IMR-90 (cell line): ENCODE measurements around the gene DDX31. TPM values are rescaled to one million over a fixed set of nuclear protein-coding genes. Genes with fewer than 3 reads are reported as not detected.

Experiments
- ATAC-seq: fragments of 200-7000 bp; cut with Tn5 transposase; 2 replicates; pipeline ENCODE4 v1.9.1; 2020; ENCODE audit warnings: low read depth, mild to moderate bottlenecking, moderate library complexity
- BruUV-seq: library from RNA; stranded (reverse); fragments of 400-500 nt; replicated peaks from 2 replicates; lab custom pipeline; 2021; lab: Mats Ljungman, UMichigan
- CTCF ChIA-PET: fragments of 300-600 bp; formaldehyde crosslinking; extraction: SDS; loops from one replicate; lab custom pipeline; 2021; ENCODE audit warnings: antibody characterized with exemption; lab: Yijun Ruan, JAX
- POLR2A ChIA-PET: fragments of 300-600 bp; sonication (Branson Sonifier 250); formaldehyde crosslinking; loops from one replicate; lab custom pipeline; 2022; ENCODE audit warnings: antibody characterized with exemption; ENCODE audit not compliant: unreplicated experiment; lab: Charles Lee
- DNase-seq: peaks from one replicate; pipeline ENCODE4 v3.0.0; 2013
- H2AFZ ChIP-seq: replicated peaks from 2 replicates; pipeline ENCODE3; 2013; ENCODE audit warnings: low read length, mild to moderate bottlenecking; ENCODE audit not compliant: poor library complexity
- H2AK5ac ChIP-seq: 2 replicates; pipeline ENCODE4 v1.6.1; 2013; ENCODE audit warnings: low read depth, low read length, inconsistent platforms
- H2AK9ac ChIP-seq: replicated peaks from 2 replicates; pipeline ENCODE3; 2013; ENCODE audit warnings: mild to moderate bottlenecking, low read depth, low read length, moderate library complexity; ENCODE audit not compliant: poor library complexity
- H2BK120ac ChIP-seq: 2 replicates; pipeline ENCODE4 v1.6.1; 2013; ENCODE audit warnings: low read depth, low read length, inconsistent platforms
- H2BK15ac ChIP-seq: 3 replicates; pipeline ENCODE4 v1.6.1; 2013; ENCODE audit warnings: low read depth, low read length, inconsistent platforms
- H2BK20ac ChIP-seq: 2 replicates; pipeline ENCODE4 v1.6.1; 2013; ENCODE audit warnings: low read depth, mild to moderate bottlenecking, inconsistent platforms, low read length, moderate library complexity
- H2BK5ac ChIP-seq: 2 replicates; pipeline ENCODE4 v1.6.1; 2013; ENCODE audit warnings: mild to moderate bottlenecking, low read depth, low read length, inconsistent platforms; ENCODE audit not compliant: poor library complexity, severe bottlenecking
- H3K14ac ChIP-seq: replicated peaks from 2 replicates; pipeline ENCODE4 v1.6.1; 2013; ENCODE audit warnings: low read depth, low read length, inconsistent platforms
- H3K18ac ChIP-seq: 2 replicates; pipeline ENCODE4 v1.6.1; 2013; ENCODE audit warnings: low read depth, low read length, control low read depth
- H3K23ac ChIP-seq: 2 replicates; pipeline ENCODE4 v1.6.1; 2013; ENCODE audit warnings: low read depth, low read length, inconsistent platforms
- H3K27ac ChIP-seq: 2 replicates; pipeline ENCODE4 v1.5.1; 2013; ENCODE audit warnings: mild to moderate bottlenecking, control low read depth, low read length; ENCODE audit not compliant: insufficient read depth
- H3K27me3 ChIP-seq: 2 replicates; pipeline ENCODE4 v1.6.1; 2013; ENCODE audit warnings: low read length; ENCODE audit not compliant: control insufficient read depth, insufficient read depth
- H3K36me3 ChIP-seq: 2 replicates; pipeline ENCODE4 v1.6.1; 2013; ENCODE audit warnings: low read length, mixed read lengths; ENCODE audit not compliant: control insufficient read depth, insufficient read depth
- H3K4ac ChIP-seq: 2 replicates; pipeline ENCODE4 v1.6.1; 2013; ENCODE audit warnings: low read depth, low read length, inconsistent platforms
- H3K4me1 ChIP-seq: 2 replicates; pipeline ENCODE4 v1.6.1; 2013; ENCODE audit warnings: low read length, mixed read lengths; ENCODE audit not compliant: control insufficient read depth, insufficient read depth
- H3K4me2 ChIP-seq: 2 replicates; pipeline ENCODE4 v1.6.1; 2013; ENCODE audit warnings: low read depth, mild to moderate bottlenecking, control low read depth, low read length, moderate library complexity
- H3K4me3 ChIP-seq: 2 replicates; pipeline ENCODE4 v1.5.1; 2013; ENCODE audit warnings: low read depth, mild to moderate bottlenecking, control low read depth, low read length, moderate library complexity; ENCODE audit not compliant: insufficient read depth
- H3K56ac ChIP-seq: 2 replicates; pipeline ENCODE4 v1.6.1; 2013; ENCODE audit warnings: low read length, inconsistent platforms; ENCODE audit not compliant: insufficient read depth; ENCODE audit errors: extremely low read depth
- H3K79me1 ChIP-seq, 2 experiments: 2 replicates each; pipeline ENCODE4 v1.6.1; 2013; ENCODE audit warnings: low read length in 2 of 2, inconsistent platforms in 1 of 2, low read depth in 1 of 2
- H3K9ac ChIP-seq: 2 replicates; pipeline ENCODE4 v1.6.1; 2013; ENCODE audit warnings: low read depth, low read length, control low read depth
- H3K9me1 ChIP-seq: 2 replicates; pipeline ENCODE4 v1.6.1; 2013; ENCODE audit warnings: low read length, inconsistent platforms; ENCODE audit not compliant: insufficient read depth
- H3K9me3 ChIP-seq: 2 replicates; pipeline ENCODE4 v1.6.1; 2013; ENCODE audit warnings: low read length; ENCODE audit not compliant: control insufficient read depth, insufficient read depth
- H4K20me1 ChIP-seq: 2 replicates; pipeline ENCODE4 v1.6.1; 2013; ENCODE audit warnings: low read length, inconsistent platforms; ENCODE audit not compliant: insufficient read depth
- H4K5ac ChIP-seq: 2 replicates; pipeline ENCODE4 v1.6.1; 2013; ENCODE audit warnings: mild to moderate bottlenecking, low read depth, low read length, control low read depth
- H4K8ac ChIP-seq, 2 experiments: 2 replicates each; pipeline ENCODE4 v1.6.1; 2013; ENCODE audit warnings: low read depth in 2 of 2, low read length in 2 of 2, control low read depth in 1 of 2, inconsistent platforms in 1 of 2
- H4K91ac ChIP-seq: 2 replicates; pipeline ENCODE4 v1.6.1; 2013; ENCODE audit warnings: low read depth, low read length, inconsistent platforms; ENCODE audit not compliant: insufficient read depth
- BHLHE40 ChIP-seq: fragments of 150-350 bp; IDR thresholded peaks from 2 replicates; pipeline ENCODE4 v1.6.1; 2016; ENCODE audit warnings: mild to moderate bottlenecking, low read depth, low read length
- CEBPB ChIP-seq: IDR thresholded peaks from 2 replicates; pipeline ENCODE4 v1.6.1; 2012; ENCODE audit warnings: low read depth, low read length, improper control_type of control experiment
- FOS ChIP-seq: fragments of 150-350 bp; IDR thresholded peaks from 2 replicates; pipeline ENCODE4 v1.6.1; 2016; ENCODE audit warnings: low read depth, low read length
- MAFK ChIP-seq: IDR thresholded peaks from 2 replicates; pipeline ENCODE4 v1.6.1; 2012; ENCODE audit warnings: low read depth, low read length, improper control_type of control experiment
- NFE2L2 ChIP-seq: fragments of 150-350 bp; IDR thresholded peaks from 2 replicates; pipeline ENCODE4 v1.6.1; 2016; ENCODE audit warnings: low read depth, mild to moderate bottlenecking, low read length
- POLR2A ChIP-seq: IDR thresholded peaks from 2 replicates; pipeline ENCODE4 v1.6.1; 2012; ENCODE audit warnings: mild to moderate bottlenecking, low read depth, low read length
- RAD21 ChIP-seq: IDR thresholded peaks from 2 replicates; pipeline ENCODE4 v1.6.1; 2012; ENCODE audit warnings: low read length, improper control_type of control experiment
- RCOR1 ChIP-seq: IDR thresholded peaks from 2 replicates; pipeline ENCODE4 v1.6.1; 2012; ENCODE audit warnings: mild to moderate bottlenecking, low read length, improper control_type of control experiment; ENCODE audit not compliant: insufficient replicate concordance
- RFX5 ChIP-seq: IDR thresholded peaks from 2 replicates; pipeline ENCODE4 v1.8.0; 2012; ENCODE audit warnings: low read depth, mild to moderate bottlenecking, low read length, moderate library complexity
- SMC3 ChIP-seq: fragments of 150-350 bp; IDR thresholded peaks from 2 replicates; pipeline ENCODE4 v1.6.1; 2016; ENCODE audit warnings: low read depth, mild to moderate bottlenecking, antibody characterized with exemption, low read length, moderate library complexity
- WGBS, 2 experiments: methylation state at CpG; one replicate each; pipeline versions ENCODE4 v1.1.5 to v1.1.7; 2013; ENCODE audit warnings: missing lambda C conversion rate in 2 of 2; ENCODE audit not compliant: insufficient read length in 1 of 2; ENCODE audit errors: extremely low coverage in 2 of 2; 5-methylcytosine and 5-hydroxymethylcytosine counted together
- dilution Hi-C: fragments of 300-500 bp; cut with HindIII; formaldehyde crosslinking; loops from one replicate; pipeline ENCODE4 v1.14.3; 2018; ENCODE audit warnings: low sequenced_read_pairs; ENCODE audit not compliant: unreplicated experiment
- in situ Hi-C: fragments of 300-500 bp; cut with MboI; formaldehyde crosslinking; loops from 3 replicates; pipeline ENCODE4 v1.14.3; 2019; ENCODE audit warnings: low sequenced_read_pairs, inconsistent platforms, mixed read lengths
- intact Hi-C: fragments of 100-400 bp; cut with micrococcal nuclease; formaldehyde crosslinking; loops from 2 replicates; pipeline ENCODE4 v1.10.0; 2022
- polyA plus RNA-seq, 3 experiments: library from polyadenylated mRNA; depleted of rRNA; stranded (reverse); fragments of >200 nt; gene quantifications; 2 replicates each; pipeline ENCODE4 v1.2.3, GENCODE V29; 2012; ENCODE audit warnings: low replicate concordance in 1 of 3
- total RNA-seq: library from RNA; depleted of rRNA; stranded (reverse); fragments of >200 nt; gene quantifications from 2 replicates; pipeline ENCODE4 v1.2.3, GENCODE V29; 2012
- TF ChIP-seq, protein P1 (sequence below): conservative IDR thresholded peaks from 2 replicates; pipeline ENCODE4 v1.5.1; 2012; ENCODE audit warnings: mild to moderate bottlenecking, low read depth, low read length, improper control_type of control experiment
- TF ChIP-seq, protein P2 (sequence below): fragments of 150-350 bp; IDR thresholded peaks from 2 replicates; pipeline ENCODE4 v1.6.1; 2017; ENCODE audit warnings: mild to moderate bottlenecking, antibody characterized with exemption, low read length, low read depth

The DDX31 gene
- total and polyA plus RNA-seq, 2 of the 4 experiments (the other 2 are of a cell fraction), result 10.7 to 14.0 TPM

DNA sequence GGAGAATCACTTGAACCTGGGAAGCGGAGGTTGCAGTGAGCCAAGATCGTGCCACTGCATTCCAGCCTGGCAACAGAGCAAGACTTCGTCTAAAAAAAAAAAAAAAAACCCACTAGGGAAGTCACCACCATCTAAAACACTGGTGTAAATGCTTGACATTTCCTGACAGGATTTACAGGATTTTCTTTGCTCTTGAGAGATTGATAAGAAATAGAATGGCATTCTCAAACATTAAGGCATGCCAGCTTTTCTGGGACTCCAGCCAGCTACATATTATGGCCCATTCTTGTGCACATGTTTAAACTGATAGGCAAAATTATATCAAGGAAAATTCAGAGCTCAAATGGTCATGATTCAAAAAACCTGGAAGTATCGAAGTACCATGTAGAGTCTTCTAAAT is 29.2 kb upstream of the DDX31 start:
- DNase-seq (no peak), ATAC-seq (no peak)

More for the DNA sequence above, 29.2 kb upstream of the DDX31 start:
- TF ChIP-seq RCOR1 (no peak), FOS (no peak), NFE2L2 (no peak), SMC3 (no peak), CEBPB (no peak), RAD21 (no peak), MAFK (no peak), RFX5 (no peak), BHLHE40 (no peak), POLR2A (no peak)
- TF ChIP-seq, protein P1, sequence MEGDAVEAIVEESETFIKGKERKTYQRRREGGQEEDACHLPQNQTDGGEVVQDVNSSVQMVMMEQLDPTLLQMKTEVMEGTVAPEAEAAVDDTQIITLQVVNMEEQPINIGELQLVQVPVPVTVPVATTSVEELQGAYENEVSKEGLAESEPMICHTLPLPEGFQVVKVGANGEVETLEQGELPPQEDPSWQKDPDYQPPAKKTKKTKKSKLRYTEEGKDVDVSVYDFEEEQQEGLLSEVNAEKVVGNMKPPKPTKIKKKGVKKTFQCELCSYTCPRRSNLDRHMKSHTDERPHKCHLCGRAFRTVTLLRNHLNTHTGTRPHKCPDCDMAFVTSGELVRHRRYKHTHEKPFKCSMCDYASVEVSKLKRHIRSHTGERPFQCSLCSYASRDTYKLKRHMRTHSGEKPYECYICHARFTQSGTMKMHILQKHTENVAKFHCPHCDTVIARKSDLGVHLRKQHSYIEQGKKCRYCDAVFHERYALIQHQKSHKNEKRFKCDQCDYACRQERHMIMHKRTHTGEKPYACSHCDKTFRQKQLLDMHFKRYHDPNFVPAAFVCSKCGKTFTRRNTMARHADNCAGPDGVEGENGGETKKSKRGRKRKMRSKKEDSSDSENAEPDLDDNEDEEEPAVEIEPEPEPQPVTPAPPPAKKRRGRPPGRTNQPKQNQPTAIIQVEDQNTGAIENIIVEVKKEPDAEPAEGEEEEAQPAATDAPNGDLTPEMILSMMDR, result no peak
- TF ChIP-seq, protein P2, sequence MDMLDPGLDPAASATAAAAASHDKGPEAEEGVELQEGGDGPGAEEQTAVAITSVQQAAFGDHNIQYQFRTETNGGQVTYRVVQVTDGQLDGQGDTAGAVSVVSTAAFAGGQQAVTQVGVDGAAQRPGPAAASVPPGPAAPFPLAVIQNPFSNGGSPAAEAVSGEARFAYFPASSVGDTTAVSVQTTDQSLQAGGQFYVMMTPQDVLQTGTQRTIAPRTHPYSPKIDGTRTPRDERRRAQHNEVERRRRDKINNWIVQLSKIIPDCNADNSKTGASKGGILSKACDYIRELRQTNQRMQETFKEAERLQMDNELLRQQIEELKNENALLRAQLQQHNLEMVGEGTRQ, result no peak
- no peaks in the 10 kb centered on the region for H3K36me3 ChIP-seq
- H3K4me2 ChIP-seq, result no peak overlapping the region
- H3K14ac ChIP-seq, result no peak overlapping the region
- H3K18ac ChIP-seq, result no peak overlapping the region
- BruUV-seq, result no TSS peak
- H2BK15ac ChIP-seq, result no peak overlapping the region
- H2BK5ac ChIP-seq, result no peak overlapping the region
- no peak overlapping the region for H3K23ac ChIP-seq
- H3K9me3 ChIP-seq, result peaks cover 4% of the 10 kb centered on the region
- H2BK120ac ChIP-seq, result no peak overlapping the region
- H3K4ac ChIP-seq, result no peak overlapping the region
- H2AFZ ChIP-seq, result no peak overlapping the region
- H3K79me1 ChIP-seq, result no peaks in the 10 kb centered on the region
- no peak overlapping the region for H4K8ac ChIP-seq
- no peak overlapping the region for H4K5ac ChIP-seq
- no peak overlapping the region for H3K9ac ChIP-seq
- H3K4me3 ChIP-seq, result no peak overlapping the region
- H3K56ac ChIP-seq, result no peak overlapping the region
- H2BK20ac ChIP-seq, result no peak overlapping the region
- H3K27ac ChIP-seq, result no peak overlapping the region
- H4K20me1 ChIP-seq, result no peaks in the 10 kb centered on the region
- no peaks in the 10 kb centered on the region for H3K9me1 ChIP-seq
- H2AK9ac ChIP-seq, result no peak overlapping the region
- no CpG with 5 or more reads among the region's 4 CpGs for WGBS, 2 experiments
- intact Hi-C loops, result no loop called here
- ChIA-PET CTCF (interaction anchor here (0.7 to 0.8 kb wide), 2 partner anchors 23 to 100 kb away, joined by 3 read pairs; no protein-coding TSS in a partner anchor), POLR2A (no interaction called here)
- H2AK5ac ChIP-seq, result no peak overlapping the region
- no peaks in the 10 kb centered on the region for H3K4me1 ChIP-seq
- H4K91ac ChIP-seq, result no peak overlapping the region
- dilution Hi-C loops, result no loop called here
- H3K27me3 ChIP-seq, result no peaks in the 10 kb centered on the region
- in situ Hi-C loops, result no loop called here
